Upper lobe of right lung (tissue), 1 donor: ENCODE results near the gene NAV3. TPM values are rescaled to one million over a fixed set of nuclear protein-coding genes. Genes with fewer than 3 reads are reported as not detected.

Experiments
- ATAC-seq: fragments of 200-7000 bp; cut with Tn5 transposase; one replicate; pipeline ENCODE4 v1.9.1; 2020; ENCODE audit warnings: mild to moderate bottlenecking, moderate library complexity
- DNase-seq: peaks from one replicate; pipeline ENCODE4 v3.0.0-alpha.2; 2020
- H3K27ac ChIP-seq: fragments of 200-600 bp; one replicate; pipeline ENCODE4 v1.8.0; 2022
- H3K27me3 ChIP-seq: fragments of 200-600 bp; one replicate; pipeline ENCODE4 v1.8.0; 2022; ENCODE audit warnings: mild to moderate bottlenecking
- H3K36me3 ChIP-seq: fragments of 200-600 bp; one replicate; pipeline ENCODE4 v1.8.0; 2022
- H3K4me1 ChIP-seq: fragments of 200-600 bp; one replicate; pipeline ENCODE4 v1.8.0; 2022
- H3K4me3 ChIP-seq: fragments of 200-600 bp; one replicate; pipeline ENCODE4 v1.8.0; 2022; ENCODE audit warnings: mild to moderate bottlenecking
- H3K9me3 ChIP-seq: fragments of 200-600 bp; one replicate; pipeline ENCODE4 v1.8.0; 2022
- intact Hi-C: fragments of 100-400 bp; cut with DNase I; formaldehyde crosslinking; loops from one replicate; pipeline ENCODE4 v1.11.0; 2022
- total RNA-seq: library from RNA; stranded (reverse); fragmentation: NEBNext Ultra II Directional; extraction: Animal tissue kit (Norgen Biotek cat#: 25700); gene quantifications from one replicate; pipeline ENCODE4 v1.2.1, GENCODE V29; 2021
- TF ChIP-seq, protein P1 (sequence below): fragments of 200-600 bp; IDR thresholded peaks from one replicate; pipeline ENCODE4 v1.8.0; 2022; ENCODE audit warnings: antibody characterized with exemption
- donor health status: DM: no; HTN: yes; CAD: no; lungs with severe emphysema.

The NAV3 gene
- total RNA-seq, 1 donor from 2014 or later: 17.8 TPM

DNA sequence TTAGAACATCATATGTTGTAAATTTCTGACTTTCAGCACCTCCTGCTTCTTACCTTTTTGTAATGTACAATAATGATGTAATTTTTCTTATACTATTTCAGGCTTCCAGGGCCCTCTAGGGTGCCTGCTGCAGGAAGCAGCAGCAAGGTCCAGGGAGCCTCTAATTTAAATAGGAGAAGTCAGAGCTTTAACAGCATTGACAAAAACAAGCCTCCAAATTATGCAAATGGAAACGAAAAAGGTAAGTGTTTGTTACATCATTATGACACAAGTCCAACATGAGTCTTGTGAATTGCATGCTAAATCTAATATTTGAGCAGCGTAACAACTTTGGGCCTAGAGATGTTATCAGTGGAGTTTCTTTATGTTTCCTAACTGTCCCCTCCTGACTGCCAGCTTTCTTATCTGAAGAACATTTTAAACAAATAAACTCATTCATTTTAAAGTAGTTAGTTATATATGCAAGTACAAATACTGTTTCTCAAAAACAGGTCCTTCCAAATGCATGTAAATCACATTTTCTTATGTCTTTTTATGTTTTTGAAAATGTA is 167.6 kb downstream of the NAV3 start:
- Histone ChIP-seq H3K4me3 (no peak overlapping the region), H3K27ac (no peak overlapping the region), H3K9me3 (no peaks in the 10 kb centered on the region), H3K36me3 (no peaks in the 10 kb centered on the region), H3K27me3 (no peaks in the 10 kb centered on the region), H3K4me1 (no peaks in the 10 kb centered on the region)
- intact Hi-C loops: no loop called here
- DNase-seq (no peak), ATAC-seq (no peak)
- TF ChIP-seq, protein P1, sequence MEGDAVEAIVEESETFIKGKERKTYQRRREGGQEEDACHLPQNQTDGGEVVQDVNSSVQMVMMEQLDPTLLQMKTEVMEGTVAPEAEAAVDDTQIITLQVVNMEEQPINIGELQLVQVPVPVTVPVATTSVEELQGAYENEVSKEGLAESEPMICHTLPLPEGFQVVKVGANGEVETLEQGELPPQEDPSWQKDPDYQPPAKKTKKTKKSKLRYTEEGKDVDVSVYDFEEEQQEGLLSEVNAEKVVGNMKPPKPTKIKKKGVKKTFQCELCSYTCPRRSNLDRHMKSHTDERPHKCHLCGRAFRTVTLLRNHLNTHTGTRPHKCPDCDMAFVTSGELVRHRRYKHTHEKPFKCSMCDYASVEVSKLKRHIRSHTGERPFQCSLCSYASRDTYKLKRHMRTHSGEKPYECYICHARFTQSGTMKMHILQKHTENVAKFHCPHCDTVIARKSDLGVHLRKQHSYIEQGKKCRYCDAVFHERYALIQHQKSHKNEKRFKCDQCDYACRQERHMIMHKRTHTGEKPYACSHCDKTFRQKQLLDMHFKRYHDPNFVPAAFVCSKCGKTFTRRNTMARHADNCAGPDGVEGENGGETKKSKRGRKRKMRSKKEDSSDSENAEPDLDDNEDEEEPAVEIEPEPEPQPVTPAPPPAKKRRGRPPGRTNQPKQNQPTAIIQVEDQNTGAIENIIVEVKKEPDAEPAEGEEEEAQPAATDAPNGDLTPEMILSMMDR: no peak

DNA sequence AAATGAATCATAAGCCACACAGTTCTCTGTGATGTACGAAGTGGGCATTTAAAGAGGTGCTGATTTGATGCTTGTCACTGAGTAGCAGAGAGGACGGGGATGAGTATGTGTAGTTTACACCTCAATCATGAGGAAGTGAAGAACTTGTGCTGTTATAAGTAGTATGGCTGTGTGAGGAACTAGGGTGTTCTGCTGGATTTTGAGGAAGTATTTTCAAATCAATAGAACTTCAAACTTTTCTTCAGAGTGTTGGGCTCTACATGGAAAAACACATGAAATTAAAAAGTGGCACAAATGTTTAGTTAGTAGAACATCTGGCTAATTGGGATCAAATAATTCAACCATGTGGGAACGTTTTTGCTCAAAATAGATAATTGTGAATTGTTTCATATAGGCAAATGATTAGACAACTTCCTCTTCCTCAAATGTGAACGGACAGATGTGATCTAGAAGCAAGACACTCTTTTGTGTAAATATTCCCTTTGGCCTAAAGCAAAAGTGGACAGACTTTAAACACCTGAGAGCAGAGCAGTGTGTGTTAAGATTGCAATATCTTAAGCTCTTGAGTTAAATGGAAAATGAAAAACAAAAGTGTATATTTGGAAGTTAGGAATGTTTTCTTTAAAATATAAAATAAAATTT is 168.5 kb downstream of the NAV3 start:
- no peaks in the 10 kb centered on the region for H3K36me3 ChIP-seq
- peak; percentile 73 for ATAC-seq
- H3K27me3 ChIP-seq: no peaks in the 10 kb centered on the region
- H3K9me3 ChIP-seq: no peaks in the 10 kb centered on the region
- DNase-seq: no peak
- intact Hi-C loops: no loop called here
- no peaks in the 10 kb centered on the region for H3K4me1 ChIP-seq
- TF ChIP-seq, protein P1: no peak
- no peak overlapping the region for H3K27ac ChIP-seq
- H3K4me3 ChIP-seq: no peak overlapping the region

DNA sequence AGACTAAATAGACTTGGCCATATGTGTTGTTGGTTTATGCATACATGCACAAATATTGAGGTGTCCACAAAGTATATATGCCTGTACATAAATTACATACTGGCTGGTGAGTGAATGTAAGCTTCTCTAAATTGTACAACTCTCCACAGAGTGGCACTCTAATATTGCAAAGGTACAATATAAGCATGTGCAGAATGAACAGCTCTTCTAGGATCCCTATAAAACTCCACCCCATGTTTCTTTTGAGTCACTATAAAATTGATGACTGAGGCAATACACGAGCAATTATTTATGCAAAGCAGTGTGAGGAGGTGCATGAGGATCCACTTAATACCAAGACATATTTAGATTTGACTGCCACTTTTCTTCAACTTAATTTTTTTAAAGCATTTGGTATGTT is 172.2 kb downstream of the NAV3 start:
- Histone ChIP-seq H3K4me1 (no peaks in the 10 kb centered on the region), H3K4me3 (no peak overlapping the region), H3K27ac (no peak overlapping the region), H3K9me3 (no peaks in the 10 kb centered on the region), H3K27me3 (no peaks in the 10 kb centered on the region), H3K36me3 (no peaks in the 10 kb centered on the region)
- ATAC-seq (no peak), DNase-seq (no peak)
- TF ChIP-seq, protein P1: no peak
- intact Hi-C loops: no loop called here

DNA sequence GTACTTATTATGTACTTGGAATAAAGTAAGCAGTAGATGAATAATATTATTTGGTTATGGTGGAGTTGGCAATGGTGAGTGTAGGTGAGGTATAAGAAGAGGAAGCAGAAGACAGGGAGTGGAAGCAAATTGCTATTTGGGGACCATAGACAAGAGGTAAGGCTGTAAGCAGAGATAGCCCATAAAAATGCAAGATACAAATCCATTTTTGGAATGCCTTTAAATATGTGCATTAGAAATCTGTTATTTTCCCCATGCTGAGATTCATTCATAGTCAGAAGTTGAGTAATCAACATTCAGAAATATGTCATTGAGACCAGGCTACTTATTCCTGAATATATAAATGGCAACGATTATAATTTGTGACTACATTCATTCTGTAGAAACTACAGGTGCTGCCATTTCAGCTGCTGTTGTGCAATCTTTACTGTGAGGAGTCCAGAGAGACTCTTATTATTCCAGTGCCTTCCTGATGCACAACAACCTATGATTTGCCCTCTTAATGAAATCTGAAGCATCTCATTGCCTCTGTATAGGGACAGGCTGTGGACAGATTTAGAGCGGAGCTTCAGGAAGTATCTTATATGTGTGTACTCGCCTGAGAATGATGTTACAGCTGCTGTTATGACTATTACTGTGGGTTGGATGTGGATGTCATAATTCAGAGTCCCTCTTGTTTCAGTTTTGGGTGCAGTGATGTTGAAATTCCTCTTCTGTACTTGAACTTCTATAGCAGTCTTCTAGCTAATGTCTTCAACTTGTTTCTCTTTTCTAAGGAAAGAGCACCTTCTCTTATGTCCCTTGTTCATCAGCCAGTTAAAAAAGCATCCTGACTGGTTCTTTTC is 173.8 kb downstream of the NAV3 start:
- no peak overlapping the region for H3K4me3 ChIP-seq
- no peaks in the 10 kb centered on the region for H3K36me3 ChIP-seq
- H3K27ac ChIP-seq: no peak overlapping the region
- H3K27me3 ChIP-seq: no peaks in the 10 kb centered on the region
- ATAC-seq (peak; percentile 58), DNase-seq (no peak)
- intact Hi-C loops: no loop called here
- no peaks in the 10 kb centered on the region for H3K4me1 ChIP-seq
- H3K9me3 ChIP-seq: no peaks in the 10 kb centered on the region
- TF ChIP-seq, protein P1: no peak

DNA sequence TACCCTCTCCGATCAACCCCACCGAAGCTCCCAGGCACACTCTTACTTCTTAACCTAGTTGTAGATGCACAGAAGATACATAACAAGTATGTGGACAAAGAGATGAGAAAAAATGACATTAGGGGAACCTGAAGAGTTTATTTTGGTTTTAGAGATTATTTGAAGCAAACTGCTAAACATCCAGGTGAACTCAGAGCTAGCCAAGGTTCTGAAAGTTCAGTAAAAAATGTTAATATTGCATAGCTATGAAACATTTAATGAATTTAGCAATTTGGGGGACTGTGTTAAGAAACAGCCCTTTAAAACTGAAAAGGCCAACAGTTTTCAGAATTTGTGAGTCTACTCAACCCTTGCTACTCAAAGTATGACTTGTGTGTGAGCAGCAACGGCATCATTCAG is 174.4 kb downstream of the NAV3 start:
- no peaks in the 10 kb centered on the region for H3K36me3 ChIP-seq
- intact Hi-C loops: no loop called here
- ATAC-seq (no peak), DNase-seq (no peak)
- H3K27ac ChIP-seq: no peak overlapping the region
- H3K4me3 ChIP-seq: no peak overlapping the region
- TF ChIP-seq, protein P1: no peak
- H3K27me3 ChIP-seq: no peaks in the 10 kb centered on the region
- H3K9me3 ChIP-seq: no peaks in the 10 kb centered on the region
- no peaks in the 10 kb centered on the region for H3K4me1 ChIP-seq
